Neuronal stem cell (in vitro differentiated cells): ENCODE data around the gene CTTNBP2.
"Not testable (repeated sequence)": the region's sequence is repeated elsewhere in the genome, so short reads cannot be mapped to it uniquely, and the experiment has no call there.

Experiments used
- DNase-seq: peaks from one replicate; pipeline ENCODE4 v3.0.0-alpha.2; 2013; ENCODE audit warnings: low spot score
- H2AFZ ChIP-seq: one replicate; pipeline ENCODE4 v1.6.1; 2013; ENCODE audit warnings: mild to moderate bottlenecking, low read length, inconsistent platforms
- H2AK5ac ChIP-seq: 2 replicates; pipeline ENCODE4 v1.6.1; 2013; ENCODE audit warnings: low read depth, mild to moderate bottlenecking, inconsistent platforms, low read length, moderate library complexity, mixed read lengths
- H2BK120ac ChIP-seq: 2 replicates; pipeline ENCODE4 v1.6.1; 2013; ENCODE audit warnings: low read depth, mild to moderate bottlenecking, inconsistent platforms, low read length, moderate library complexity, mixed read lengths
- H2BK12ac ChIP-seq: one replicate; pipeline ENCODE4 v1.6.1; 2013; ENCODE audit warnings: low read length, inconsistent platforms
- H2BK15ac ChIP-seq: 2 replicates; pipeline ENCODE4 v1.6.1; 2013; ENCODE audit warnings: mild to moderate bottlenecking, low read length, inconsistent platforms, mixed read lengths
- H2BK5ac ChIP-seq: one replicate; pipeline ENCODE4 v1.6.1; 2013; ENCODE audit warnings: inconsistent platforms, mild to moderate bottlenecking, low read length, moderate library complexity
- H3K14ac ChIP-seq: one replicate; pipeline ENCODE4 v1.6.1; 2013; ENCODE audit warnings: low read length, inconsistent platforms
- H3K18ac ChIP-seq: 2 replicates; pipeline ENCODE4 v1.6.1; 2013; ENCODE audit warnings: low read length, inconsistent platforms
- H3K23ac ChIP-seq: 2 replicates; pipeline ENCODE4 v1.6.1; 2013; ENCODE audit warnings: low read depth, mild to moderate bottlenecking, mixed read lengths, low read length, inconsistent platforms; ENCODE audit not compliant: poor library complexity
- H3K27ac ChIP-seq: replicated peaks from 3 replicates; pipeline ENCODE4 v1.5.1; 2013; ENCODE audit warnings: low read length, inconsistent platforms
- H3K27me3 ChIP-seq, 3 experiments: 2 replicates each; pipeline ENCODE4 v1.6.1; 2013; ENCODE audit warnings: low read length in 3 of 3, mild to moderate bottlenecking in 2 of 3, inconsistent platforms in 1 of 3, low read depth in 1 of 3, mixed read lengths in 1 of 3, moderate library complexity in 1 of 3; ENCODE audit not compliant: control insufficient read depth in 3 of 3, insufficient read depth in 3 of 3
- H3K36me3 ChIP-seq, 2 donors: replicated peaks in 1 of 2; 2 replicates each; pipeline ENCODE4 v1.6.1; 2013; ENCODE audit warnings: low read length in 2 of 2; ENCODE audit not compliant: control insufficient read depth in 2 of 2, insufficient read depth in 2 of 2
- H3K4ac ChIP-seq: 2 replicates; pipeline ENCODE4 v1.6.1; 2013; ENCODE audit warnings: inconsistent platforms, mild to moderate bottlenecking, low read length, moderate library complexity
- H3K4me1 ChIP-seq, 2 donors: 1 replicate in 1 of 2; 2 replicates in 1 of 2; pipeline ENCODE4 v1.6.1; 2013; ENCODE audit warnings: low read length in 2 of 2, low read depth in 1 of 2; ENCODE audit not compliant: control insufficient read depth in 2 of 2, insufficient read depth in 1 of 2
- H3K4me2 ChIP-seq: one replicate; pipeline ENCODE4 v1.6.1; 2013; ENCODE audit warnings: mild to moderate bottlenecking, low read length, inconsistent platforms; ENCODE audit not compliant: insufficient read depth, poor library complexity, severe bottlenecking
- H3K4me3 ChIP-seq, 2 donors: 2 replicates each; pipeline ENCODE4 v1.5.1; 2013; ENCODE audit warnings: low read length in 2 of 2, mild to moderate bottlenecking in 2 of 2, inconsistent platforms in 1 of 2, moderate library complexity in 1 of 2
- H3K79me1 ChIP-seq: one replicate; pipeline ENCODE4 v1.6.1; 2013; ENCODE audit warnings: low read depth, mild to moderate bottlenecking, inconsistent platforms, low read length, moderate library complexity
- H3K9ac ChIP-seq: one replicate; pipeline ENCODE4 v1.6.1; 2013; ENCODE audit warnings: mild to moderate bottlenecking, low read depth, low read length, inconsistent platforms; ENCODE audit not compliant: poor library complexity
- H3K9me3 ChIP-seq, 2 donors: replicated peaks in 1 of 2; 2 replicates each; pipeline versions ENCODE3 to v1.6.1; 2013; ENCODE audit warnings: low read length in 2 of 2, mild to moderate bottlenecking in 2 of 2, inconsistent platforms in 1 of 2, low read depth in 1 of 2, mixed read lengths in 1 of 2, moderate library complexity in 1 of 2; ENCODE audit not compliant: control insufficient read depth in 2 of 2, insufficient read depth in 1 of 2
- H4K8ac ChIP-seq: one replicate; pipeline ENCODE4 v1.6.1; 2013; ENCODE audit warnings: low read depth, mild to moderate bottlenecking, inconsistent platforms, low read length, moderate library complexity
- H4K91ac ChIP-seq: one replicate; pipeline ENCODE4 v1.6.1; 2013; ENCODE audit warnings: low read length, low read depth, mild to moderate bottlenecking, inconsistent platforms; ENCODE audit not compliant: poor library complexity
- WGBS, 2 donors: extraction: QIAGEN DNeasy Blood & Tissue Kit; methylation state at CpG; one replicate each; pipeline ENCODE4 v1.1.7; 2013; ENCODE audit warnings: missing lambda C conversion rate in 2 of 2, mixed read lengths in 1 of 2; ENCODE audit not compliant: insufficient read length in 2 of 2, insufficient replicate concordance in 1 of 2; ENCODE audit errors: extremely low coverage in 2 of 2; 5-methylcytosine and 5-hydroxymethylcytosine counted together

The CTTNBP2 gene

GRCh38 chr7:117715784-117716445 is 157.3 kb downstream of the CTTNBP2 start:
- no peaks in the 10 kb centered on the region for H3K9me3 ChIP-seq
- H2BK12ac ChIP-seq, result no peak overlapping the region
- H3K4me1 ChIP-seq, result no peaks in the 10 kb centered on the region
- H3K4me3 ChIP-seq, result no peak overlapping the region
- no peak overlapping the region for H3K14ac ChIP-seq
- no peak overlapping the region for H2AFZ ChIP-seq
- peaks cover 0 to 2% of the 10 kb centered on the region in 2 donors for H3K36me3 ChIP-seq
- H4K91ac ChIP-seq, result no peak overlapping the region
- no peak overlapping the region for H3K27ac ChIP-seq
- H3K27me3 ChIP-seq, result no peaks in the 10 kb centered on the region
- no peak overlapping the region for H2BK120ac ChIP-seq
- H3K9ac ChIP-seq, result no peak overlapping the region
- no peaks in the 10 kb centered on the region for H3K79me1 ChIP-seq
- no peak overlapping the region for H3K18ac ChIP-seq
- WGBS, 2 donors, result no CpG with 5 or more reads among the region's 3 CpGs
- no peak overlapping the region for H3K4me2 ChIP-seq
- H2BK5ac ChIP-seq, result no peak overlapping the region
- H2BK15ac ChIP-seq, result no peak overlapping the region
- H3K4ac ChIP-seq, result no peak overlapping the region
- no peak overlapping the region for H3K23ac ChIP-seq
- H2AK5ac ChIP-seq, result no peak overlapping the region
- DNase-seq, result peak; percentile 27
- no peak overlapping the region for H4K8ac ChIP-seq

DNA sequence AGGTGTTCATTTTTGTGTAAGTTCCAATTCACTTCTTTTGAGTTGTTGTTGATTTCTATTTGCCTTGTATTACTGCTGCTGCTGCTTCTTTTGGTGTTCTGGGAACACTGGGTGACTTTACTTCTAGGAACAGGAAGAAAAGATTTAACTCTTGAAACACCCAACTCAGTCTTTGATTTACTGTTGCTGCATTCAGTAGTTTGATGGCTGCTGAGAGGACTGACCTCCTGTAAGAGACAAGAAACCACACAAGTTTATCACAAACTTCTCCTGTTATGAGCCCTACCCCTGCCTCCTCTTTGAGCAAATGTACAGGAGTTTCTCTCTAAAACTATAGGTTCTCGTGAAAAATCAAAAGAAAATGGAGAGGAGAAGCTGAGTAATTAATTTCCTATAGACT is 161.7 kb downstream of the CTTNBP2 start:
- Histone ChIP-seq H2AK5ac (no peak overlapping the region), H3K9ac (no peak overlapping the region), H3K9me3 (no peaks in the 10 kb centered on the region), H3K18ac (no peak overlapping the region), H3K14ac (no peak overlapping the region), H2AFZ (no peak overlapping the region), H3K23ac (no peak overlapping the region), H3K4ac (no peak overlapping the region), H3K79me1 (no peaks in the 10 kb centered on the region), H3K27me3 (no peaks in the 10 kb centered on the region), H3K27ac (no peak overlapping the region), H3K4me2 (no peak overlapping the region), H2BK5ac (no peak overlapping the region), H4K91ac (no peak overlapping the region), H3K4me1 (no peaks in the 10 kb centered on the region), H2BK120ac (no peak overlapping the region), H2BK12ac (no peak overlapping the region), H3K4me3 (no peak overlapping the region), H4K8ac (no peak overlapping the region), H2BK15ac (no peak overlapping the region), H3K36me3 (peaks cover 0 to 2% of the 10 kb centered on the region in 2 donors)
- no CpG with 5 or more reads among the region's 1 CpG for WGBS, 2 donors
- no peak for DNase-seq

GRCh38 chr7:117708173-117708572 is 165.1 kb downstream of the CTTNBP2 start:
- no CpG with 5 or more reads among the region's 4 CpGs for WGBS, 2 donors
- not testable (repeated sequence) for H3K79me1 ChIP-seq, H2AFZ ChIP-seq, H3K23ac ChIP-seq, DNase-seq, H3K4me2 ChIP-seq, H3K27me3 ChIP-seq, H3K4me1 ChIP-seq, H3K4ac ChIP-seq, H3K9ac ChIP-seq, H2BK12ac ChIP-seq, H3K18ac ChIP-seq, H3K4me3 ChIP-seq, H4K8ac ChIP-seq, H2BK15ac ChIP-seq, H3K9me3 ChIP-seq, H3K27ac ChIP-seq, H2BK120ac ChIP-seq, H4K91ac ChIP-seq, H3K14ac ChIP-seq, H2BK5ac ChIP-seq, H3K36me3 ChIP-seq, H2AK5ac ChIP-seq

GRCh38 chr7:117707080-117707479 is 166.2 kb downstream of the CTTNBP2 start:
- Histone ChIP-seq H3K9ac (no peak overlapping the region), H4K8ac (no peak overlapping the region), H2AK5ac (no peak overlapping the region), H3K4ac (no peak overlapping the region), H3K23ac (no peak overlapping the region), H3K18ac (no peak overlapping the region), H3K4me1 (no peaks in the 10 kb centered on the region), H3K4me3 (no peak overlapping the region), H2BK15ac (no peak overlapping the region), H3K9me3 (no peaks in the 10 kb centered on the region), H2BK5ac (no peak overlapping the region), H3K27me3 (no peaks in the 10 kb centered on the region), H3K14ac (no peak overlapping the region), H2BK12ac (no peak overlapping the region), H2AFZ (no peak overlapping the region), H3K4me2 (no peak overlapping the region), H3K36me3 (no peaks in the 10 kb centered on the region), H3K79me1 (no peaks in the 10 kb centered on the region), H2BK120ac (no peak overlapping the region), H4K91ac (no peak overlapping the region), H3K27ac (no peak overlapping the region)
- DNase-seq, result no peak
